HEK293 (cell line): ENCODE measurements around the gene SCIMP.

Experiments
- CTCF ChIA-PET: fragments of 350-600 bp; formaldehyde crosslinking; extraction: SDS; loops from one replicate; lab custom pipeline; 2021; ENCODE audit warnings: antibody characterized with exemption; lab: Yijun Ruan, JAX
- POLR2A ChIA-PET: fragments of 300-600 bp; formaldehyde crosslinking; extraction: SDS; loops from one replicate; lab custom pipeline; 2020; ENCODE audit warnings: antibody characterized with exemption, inconsistent platforms; lab: Yijun Ruan, JAX
- H3K27ac ChIP-seq: fragments of 200-500 bp; sonication (Bioruptor generic); 2 replicates; pipeline ENCODE4 v1.5.1; 2014; ENCODE audit warnings: low read depth, low read length, control low read depth, inconsistent platforms; ENCODE audit errors: extremely low read depth
- H3K36me3 ChIP-seq, 2 experiments: fragments of 200-500 bp in 1 of 2; sonication (Bioruptor generic) in 1 of 2; 1 replicate in 1 of 2; 2 replicates in 1 of 2; pipeline ENCODE4 v1.5.1; 2014 to 2017; ENCODE audit warnings: inconsistent platforms in 2 of 2, low read length in 2 of 2; ENCODE audit not compliant: control insufficient read depth in 2 of 2, insufficient read depth in 1 of 2
- H3K4me1 ChIP-seq: fragments of 200-500 bp; sonication (Bioruptor generic); 2 replicates; pipeline ENCODE4 v1.5.1; 2014; ENCODE audit warnings: mild to moderate bottlenecking, low read length, inconsistent platforms; ENCODE audit not compliant: control insufficient read depth, insufficient read depth
- H3K4me3 ChIP-seq: 2 replicates; pipeline ENCODE4 v1.5.1; 2011; ENCODE audit warnings: low read depth, mild to moderate bottlenecking, control low read depth, low read length, moderate library complexity
- H3K9me3 ChIP-seq: fragments of 200-500 bp; sonication (Bioruptor generic); 2 replicates; pipeline ENCODE4 v1.5.1; 2014; ENCODE audit warnings: low read depth, low read length, inconsistent platforms; ENCODE audit not compliant: control insufficient read depth, insufficient read depth
- BCL11A ChIP-seq: fragments of 450-650 bp; formaldehyde crosslinking; IDR thresholded peaks from 2 replicates; pipeline ENCODE4 v1.5.1; 2016; ENCODE audit warnings: low read depth, missing biosample characterization, missing genetic modification characterization
- INSM2 ChIP-seq: fragments of 450-650 bp; formaldehyde crosslinking; IDR thresholded peaks from 2 replicates; pipeline ENCODE4 v1.5.1; 2016; ENCODE audit warnings: missing biosample characterization, missing genetic modification characterization
- PRDM1 ChIP-seq: fragments of 450-650 bp; formaldehyde crosslinking; IDR thresholded peaks from 2 replicates; pipeline ENCODE4; 2016; ENCODE audit warnings: missing biosample characterization, missing genetic modification characterization
- SP2 ChIP-seq: fragments of 450-650 bp; formaldehyde crosslinking; IDR thresholded peaks from 2 replicates; pipeline ENCODE4 v1.5.1; 2016; ENCODE audit warnings: missing biosample characterization, missing genetic modification characterization
- ZBTB11 ChIP-seq: fragments of 450-650 bp; formaldehyde crosslinking; conservative IDR thresholded peaks from 2 replicates; pipeline ENCODE4 v1.5.1; 2016; ENCODE audit warnings: low read depth, missing biosample characterization, missing genetic modification characterization
- ZBTB8A ChIP-seq: fragments of 450-650 bp; formaldehyde crosslinking; IDR thresholded peaks from 2 replicates; pipeline ENCODE4 v1.5.1; 2016; ENCODE audit warnings: missing biosample characterization, missing genetic modification characterization
- ZNF121 ChIP-seq: fragments of 450-650 bp; formaldehyde crosslinking; IDR thresholded peaks from 2 replicates; pipeline ENCODE4 v1.5.1; 2016; ENCODE audit warnings: missing biosample characterization, missing genetic modification characterization
- ZNF202 ChIP-seq: fragments of 450-650 bp; formaldehyde crosslinking; IDR thresholded peaks from 2 replicates; pipeline ENCODE4 v1.5.1; 2016; ENCODE audit warnings: missing biosample characterization, missing genetic modification characterization, borderline replicate concordance
- ZNF350 ChIP-seq: fragments of 450-650 bp; formaldehyde crosslinking; IDR thresholded peaks from 2 replicates; pipeline ENCODE4 v1.5.0; 2017; ENCODE audit warnings: missing biosample characterization, mild to moderate bottlenecking, missing genetic modification characterization
- ZNF394 ChIP-seq: fragments of 450-650 bp; formaldehyde crosslinking; IDR thresholded peaks from 2 replicates; pipeline ENCODE4 v1.5.1; 2016; ENCODE audit warnings: missing biosample characterization, missing genetic modification characterization, mild to moderate bottlenecking, moderate library complexity, borderline replicate concordance
- ZNF473 ChIP-seq: fragments of 450-650 bp; formaldehyde crosslinking; IDR thresholded peaks from 2 replicates; pipeline ENCODE4 v1.5.1; 2017; ENCODE audit warnings: missing biosample characterization, missing genetic modification characterization
- ZNF501 ChIP-seq: fragments of 450-650 bp; formaldehyde crosslinking; IDR thresholded peaks from 2 replicates; pipeline ENCODE4 v1.5.1; 2016; ENCODE audit warnings: missing biosample characterization, missing genetic modification characterization
- ZNF510 ChIP-seq: fragments of 450-650 bp; formaldehyde crosslinking; IDR thresholded peaks from 2 replicates; pipeline ENCODE4 v1.5.1; 2018; ENCODE audit warnings: mild to moderate bottlenecking, missing genetic modification characterization, missing biosample characterization; ENCODE audit not compliant: insufficient replicate concordance
- ZNF596 ChIP-seq: fragments of 450-650 bp; IDR thresholded peaks from 2 replicates; pipeline ENCODE4 v1.5.0; 2018; ENCODE audit warnings: missing biosample characterization, mild to moderate bottlenecking, missing genetic modification characterization, moderate library complexity
- ZNF610 ChIP-seq: fragments of 450-650 bp; formaldehyde crosslinking; IDR thresholded peaks from 2 replicates; pipeline ENCODE4 v1.5.1; 2016; ENCODE audit warnings: missing biosample characterization, missing genetic modification characterization, borderline replicate concordance
- ZNF670 ChIP-seq: fragments of 450-650 bp; formaldehyde crosslinking; IDR thresholded peaks from 2 replicates; pipeline ENCODE4 v1.5.1; 2016; ENCODE audit warnings: missing biosample characterization, missing genetic modification characterization, low read depth
- ZNF776 ChIP-seq: fragments of 450-650 bp; formaldehyde crosslinking; IDR thresholded peaks from 2 replicates; pipeline ENCODE4 v1.5.0; 2017; ENCODE audit warnings: missing biosample characterization, missing genetic modification characterization, borderline replicate concordance
- ZNF777 ChIP-seq: fragments of 450-650 bp; formaldehyde crosslinking; IDR thresholded peaks from 2 replicates; pipeline ENCODE4 v1.5.1; 2017; ENCODE audit warnings: missing biosample characterization, missing genetic modification characterization, borderline replicate concordance
- ZXDB ChIP-seq: fragments of 450-650 bp; formaldehyde crosslinking; IDR thresholded peaks from 2 replicates; pipeline ENCODE4 v1.5.1; 2016; ENCODE audit warnings: missing biosample characterization, missing genetic modification characterization
- TF ChIP-seq, protein P1 (sequence below): fragments of 450-650 bp; formaldehyde crosslinking; IDR thresholded peaks from 2 replicates; pipeline ENCODE4 v1.5.1; 2017; ENCODE audit warnings: missing biosample characterization, missing genetic modification characterization
- TF ChIP-seq, protein P2 (sequence below): fragments of 450-650 bp; formaldehyde crosslinking; IDR thresholded peaks from 2 replicates; pipeline ENCODE4 v1.5.1; 2016; ENCODE audit warnings: missing biosample characterization, missing genetic modification characterization
- TF ChIP-seq, protein P3 (sequence below): fragments of 450-650 bp; formaldehyde crosslinking; IDR thresholded peaks from 2 replicates; pipeline ENCODE4 v1.5.1; 2016; ENCODE audit warnings: missing biosample characterization, missing genetic modification characterization

Gene SCIMP

DNA sequence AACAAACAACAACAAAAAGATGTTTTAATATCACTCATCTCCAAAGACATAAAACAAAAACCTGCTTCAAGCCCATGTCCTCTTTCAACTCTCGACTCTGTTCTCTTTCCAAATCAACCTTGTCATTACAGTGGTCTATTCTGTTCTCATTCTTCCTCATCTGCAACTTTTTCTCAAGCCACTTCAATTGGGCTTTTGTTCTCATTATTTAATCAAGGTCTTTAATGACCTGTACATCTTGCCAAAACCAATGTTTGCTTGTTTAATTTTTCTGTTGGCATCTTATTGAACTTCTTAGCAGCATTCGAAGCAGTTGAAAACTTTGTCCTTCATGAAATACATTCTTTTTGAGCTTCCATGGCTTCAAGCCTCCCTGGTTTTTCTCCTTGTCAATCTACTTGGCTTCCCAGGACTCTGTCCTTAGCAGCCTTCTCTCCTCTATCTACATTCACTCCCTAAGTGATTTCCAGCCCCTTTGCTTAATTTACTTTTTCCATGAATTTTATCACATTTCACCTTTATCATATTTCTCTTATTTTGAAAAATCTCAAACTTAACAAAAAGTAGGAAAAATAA lies 27.8 kb upstream of the SCIMP start (continued):
- TF ChIP-seq, protein P1, sequence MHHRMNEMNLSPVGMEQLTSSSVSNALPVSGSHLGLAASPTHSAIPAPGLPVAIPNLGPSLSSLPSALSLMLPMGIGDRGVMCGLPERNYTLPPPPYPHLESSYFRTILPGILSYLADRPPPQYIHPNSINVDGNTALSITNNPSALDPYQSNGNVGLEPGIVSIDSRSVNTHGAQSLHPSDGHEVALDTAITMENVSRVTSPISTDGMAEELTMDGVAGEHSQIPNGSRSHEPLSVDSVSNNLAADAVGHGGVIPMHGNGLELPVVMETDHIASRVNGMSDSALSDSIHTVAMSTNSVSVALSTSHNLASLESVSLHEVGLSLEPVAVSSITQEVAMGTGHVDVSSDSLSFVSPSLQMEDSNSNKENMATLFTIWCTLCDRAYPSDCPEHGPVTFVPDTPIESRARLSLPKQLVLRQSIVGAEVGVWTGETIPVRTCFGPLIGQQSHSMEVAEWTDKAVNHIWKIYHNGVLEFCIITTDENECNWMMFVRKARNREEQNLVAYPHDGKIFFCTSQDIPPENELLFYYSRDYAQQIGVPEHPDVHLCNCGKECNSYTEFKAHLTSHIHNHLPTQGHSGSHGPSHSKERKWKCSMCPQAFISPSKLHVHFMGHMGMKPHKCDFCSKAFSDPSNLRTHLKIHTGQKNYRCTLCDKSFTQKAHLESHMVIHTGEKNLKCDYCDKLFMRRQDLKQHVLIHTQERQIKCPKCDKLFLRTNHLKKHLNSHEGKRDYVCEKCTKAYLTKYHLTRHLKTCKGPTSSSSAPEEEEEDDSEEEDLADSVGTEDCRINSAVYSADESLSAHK (tag by site-specific recombination): no peak
- TF ChIP-seq ZNF121 (tag by site-specific recombination): no peak
- no peak for TF ChIP-seq ZNF777 (tag by site-specific recombination)
- no peak for TF ChIP-seq ZNF670 (tag by site-specific recombination)

GRCh38 chr17:5260542-5260941 lies 25.9 kb upstream of the SCIMP start:
- ChIA-PET CTCF (no interaction called here), POLR2A (no interaction called here)
- no peaks in the 10 kb centered on the region for H3K9me3 ChIP-seq

More at GRCh38 chr17:5260542-5260941, 25.9 kb upstream of the SCIMP start:
- TF ChIP-seq ZNF350 (no peak), ZNF473 (tag by site-specific recombination) (no peak), INSM2 (tag by site-specific recombination) (no peak), ZNF510 (tag by site-specific recombination) (no peak), ZNF596 (no peak), SP2 (tag by site-specific recombination) (no peak), PRDM1 (tag by site-specific recombination) (no peak), ZBTB11 (tag by site-specific recombination) (no peak), ZNF394 (tag by site-specific recombination) (no peak), ZNF610 (tag by site-specific recombination) (no peak), ZNF501 (tag by site-specific recombination) (no peak), ZXDB (tag by site-specific recombination) (no peak), ZNF202 (tag by site-specific recombination) (no peak), BCL11A (tag by site-specific recombination) (no peak), ZNF670 (tag by site-specific recombination) (no peak), ZNF776 (tag by site-specific recombination) (no peak), ZBTB8A (no peak)
- TF ChIP-seq, protein P2, sequence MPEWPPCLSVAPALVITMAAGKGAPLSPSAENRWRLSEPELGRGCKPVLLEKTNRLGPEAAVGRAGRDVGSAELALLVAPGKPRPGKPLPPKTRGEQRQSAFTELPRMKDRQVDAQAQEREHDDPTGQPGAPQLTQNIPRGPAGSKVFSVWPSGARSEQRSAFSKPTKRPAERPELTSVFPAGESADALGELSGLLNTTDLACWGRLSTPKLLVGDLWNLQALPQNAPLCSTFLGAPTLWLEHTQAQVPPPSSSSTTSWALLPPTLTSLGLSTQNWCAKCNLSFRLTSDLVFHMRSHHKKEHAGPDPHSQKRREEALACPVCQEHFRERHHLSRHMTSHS (tag by site-specific recombination): no peak
- TF ChIP-seq, protein P3, sequence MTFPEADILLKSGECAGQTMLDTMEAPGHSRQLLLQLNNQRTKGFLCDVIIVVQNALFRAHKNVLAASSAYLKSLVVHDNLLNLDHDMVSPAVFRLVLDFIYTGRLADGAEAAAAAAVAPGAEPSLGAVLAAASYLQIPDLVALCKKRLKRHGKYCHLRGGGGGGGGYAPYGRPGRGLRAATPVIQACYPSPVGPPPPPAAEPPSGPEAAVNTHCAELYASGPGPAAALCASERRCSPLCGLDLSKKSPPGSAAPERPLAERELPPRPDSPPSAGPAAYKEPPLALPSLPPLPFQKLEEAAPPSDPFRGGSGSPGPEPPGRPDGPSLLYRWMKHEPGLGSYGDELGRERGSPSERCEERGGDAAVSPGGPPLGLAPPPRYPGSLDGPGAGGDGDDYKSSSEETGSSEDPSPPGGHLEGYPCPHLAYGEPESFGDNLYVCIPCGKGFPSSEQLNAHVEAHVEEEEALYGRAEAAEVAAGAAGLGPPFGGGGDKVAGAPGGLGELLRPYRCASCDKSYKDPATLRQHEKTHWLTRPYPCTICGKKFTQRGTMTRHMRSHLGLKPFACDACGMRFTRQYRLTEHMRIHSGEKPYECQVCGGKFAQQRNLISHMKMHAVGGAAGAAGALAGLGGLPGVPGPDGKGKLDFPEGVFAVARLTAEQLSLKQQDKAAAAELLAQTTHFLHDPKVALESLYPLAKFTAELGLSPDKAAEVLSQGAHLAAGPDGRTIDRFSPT (tag by site-specific recombination): no peak
- TF ChIP-seq, all 188 proteins: peak for 0
- H3K36me3 ChIP-seq: no peaks in the 10 kb centered on the region
- no peaks in the 10 kb centered on the region; the same call in 1 of the 2 replicates for H3K4me1 ChIP-seq
- no peak overlapping the region for H3K4me3 ChIP-seq
- H3K27ac ChIP-seq: no peak overlapping the region
